ENCODE results near the gene DLEC1. TPM values are rescaled to one million over a fixed set of nuclear protein-coding genes. Genes with fewer than 3 reads are reported as not detected.

DLEC1 gene
- total and polyA plus RNA-seq, 7 donors: 0.16 to 0.60 (median 0.41) TPM

- DNase-seq: no peak
- TF ChIP-seq CTCF (IDR thresholded peaks at IDR 0.05) (no peak), POLR2A (IDR thresholded peaks at IDR 0.05) (no peak), POLR2AphosphoS5 (IDR thresholded peaks at IDR 0.05) (no peak), EP300 (IDR thresholded peaks at IDR 0.05) (no peak)
- H3K27me3 ChIP-seq: no peaks in the 10 kb centered on the region
- no peak overlapping the region for H3K4me3 ChIP-seq
- intact Hi-C loops (cut with DNase I): loop anchor here (10.0 kb wide), 1 partner anchor 117 kb away; no protein-coding TSS in a partner anchor
- H3K36me3 ChIP-seq: peaks cover 43 to 100% (median 75%) of the 10 kb centered on the region in 4 donors
- H3K4me1 ChIP-seq: peaks cover 0 to 5% (median 2%) of the 10 kb centered on the region in 4 donors
- no peaks in the 10 kb centered on the region for H3K9me3 ChIP-seq
- no peak overlapping the region for H3K27ac ChIP-seq
- WGBS, 2 donors: 91 to 94% methylated on average over 1 of the region's 1 CpG
These were observed 89.3 kb downstream of the DLEC1 start for GRCh38 chr3:38128303-38128655.

GRCh38 chr3:38129058-38129457, 90.0 kb downstream of the DLEC1 start:
- H3K4me1 ChIP-seq: peaks cover 0 to 12% (median 2%) of the 10 kb centered on the region in 4 donors
- H3K4me3 ChIP-seq: no peak overlapping the region
- peaks cover 43 to 100% (median 77%) of the 10 kb centered on the region in 4 donors for H3K36me3 ChIP-seq
- H3K27ac ChIP-seq: no peak overlapping the region
- H3K9me3 ChIP-seq: no peaks in the 10 kb centered on the region
- DNase-seq: no peak
- intact Hi-C loops (cut with DNase I): loop anchor here (10.0 kb wide), 1 partner anchor 116 kb away; no protein-coding TSS in a partner anchor
- H3K27me3 ChIP-seq: no peaks in the 10 kb centered on the region
- WGBS, 2 donors: 97 to 98% methylated on average over 5 of the region's 5 CpGs
- TF ChIP-seq CTCF (IDR thresholded peaks at IDR 0.05): no peak
- no peak for TF ChIP-seq EP300 (IDR thresholded peaks at IDR 0.05)
- no peak for TF ChIP-seq POLR2AphosphoS5 (IDR thresholded peaks at IDR 0.05)
- TF ChIP-seq POLR2A (IDR thresholded peaks at IDR 0.05): no peak

GRCh38 chr3:38130631-38131065, 91.6 kb downstream of the DLEC1 start:
- H3K9me3 ChIP-seq: no peaks in the 10 kb centered on the region
- TF ChIP-seq POLR2AphosphoS5 (IDR thresholded peaks at IDR 0.05) (no peak), EP300 (IDR thresholded peaks at IDR 0.05) (no peak), POLR2A (IDR thresholded peaks at IDR 0.05) (no peak), CTCF (IDR thresholded peaks at IDR 0.05) (no peak)
- no peak overlapping the region for H3K4me3 ChIP-seq
- no peak overlapping the region for H3K27ac ChIP-seq
- intact Hi-C loops (cut with DNase I): no loop called here
- H3K4me1 ChIP-seq: peaks cover 0 to 25% (median 14%) of the 10 kb centered on the region in 4 donors
- H3K27me3 ChIP-seq: no peaks in the 10 kb centered on the region
- peaks cover 39 to 98% (median 68%) of the 10 kb centered on the region in 4 donors for H3K36me3 ChIP-seq
- 32 to 61% methylated on average over 3 of the region's 3 CpGs for WGBS, 2 donors
- DNase-seq: no peak

GRCh38 chr3:38131621-38132369, 92.8 kb downstream of the DLEC1 start:
- intact Hi-C loops (cut with DNase I): no loop called here
- DNase-seq: no peak
- H3K27me3 ChIP-seq: no peaks in the 10 kb centered on the region
- WGBS, 2 donors: 80 to 81% methylated on average over 6 of the region's 6 CpGs
- H3K4me1 ChIP-seq: peaks cover 0 to 32% (median 19%) of the 10 kb centered on the region in 4 donors
- H3K4me3 ChIP-seq: no peak overlapping the region
- no peak overlapping the region for H3K27ac ChIP-seq
- no peaks in the 10 kb centered on the region for H3K9me3 ChIP-seq
- TF ChIP-seq CTCF (IDR thresholded peaks at IDR 0.05) (peak in 1 of 4 experiments; percentile 7), POLR2AphosphoS5 (IDR thresholded peaks at IDR 0.05) (no peak)
- peaks cover 30 to 87% (median 56%) of the 10 kb centered on the region in 4 donors for H3K36me3 ChIP-seq
